Measurements from ENCODE around the gene XXYLT1.

GRCh38 chr3:195169011-195169649, 101.8 kb downstream of the XXYLT1 start:
- TF ChIP-seq CTCF (tag by site-specific recombination; IDR thresholded peaks at IDR 0.05) = no peak
- no peak for TF ChIP-seq ZBTB26 (tag by site-specific recombination; optimal IDR thresholded peaks at IDR 0.05)

Measured in HEK293 (cell line).